Endothelial cell of umbilical vein (primary cell): ENCODE results near the gene PRDM16.

Source experiments
- CTCF ChIP-seq, 2 donors: IDR thresholded peaks; 1 replicate in 1 of 2; 2 replicates in 1 of 2; pipeline ENCODE4 v1.5.1; 2011; ENCODE audit warnings: low read length in 2 of 2, mild to moderate bottlenecking in 2 of 2, moderate library complexity in 2 of 2, control low read depth in 1 of 2, inconsistent platforms in 1 of 2, low read depth in 1 of 2; ENCODE audit not compliant: insufficient read depth in 1 of 2; ENCODE audit errors: extremely low read depth in 1 of 2
- EZH2 ChIP-seq: IDR thresholded peaks from 2 replicates; pipeline ENCODE4 v1.6.1; 2012; ENCODE audit warnings: borderline replicate concordance, low read depth, mild to moderate bottlenecking, moderate library complexity, low read length, inconsistent platforms; ENCODE audit not compliant: severe bottlenecking
- GATA2 ChIP-seq: IDR thresholded peaks from 2 replicates; pipeline ENCODE4 v1.7.0; 2011; ENCODE audit warnings: low read depth, mild to moderate bottlenecking, moderate library complexity, mixed read lengths, low read length; ENCODE audit not compliant: insufficient read length, insufficient read depth
- JUN ChIP-seq: IDR thresholded peaks from 2 replicates; pipeline ENCODE4 v1.6.1; 2011; ENCODE audit warnings: borderline replicate concordance, low read depth; ENCODE audit not compliant: insufficient read length, insufficient read depth
- POLR2A ChIP-seq: IDR thresholded peaks from 2 replicates; pipeline ENCODE4 v1.6.1; 2012; ENCODE audit warnings: low read depth, mild to moderate bottlenecking, control low read depth, low read length
- POLR2AphosphoS5 ChIP-seq: IDR thresholded peaks from 2 replicates; pipeline ENCODE4 v1.6.1; 2012; ENCODE audit warnings: low read depth, mild to moderate bottlenecking, control low read depth, low read length, moderate library complexity; ENCODE audit not compliant: insufficient read depth

GRCh38 chr1:3082051-3082450, 13.0 kb downstream of the PRDM16 start:
- TF ChIP-seq CTCF (IDR thresholded peaks at IDR 0.05; ENCODE audit: extremely low read depth in 1 of 2, insufficient read depth in 1 of 2, low read depth in 1 of 2, low read length in 2 of 2) (no peak), POLR2AphosphoS5 (no peak), JUN (no peak), GATA2 (no peak), POLR2A (no peak), EZH2 (no peak)
